GM23338 (cell line): Measurements from ENCODE around the gene WDR35. TPM values are rescaled to one million over a fixed set of nuclear protein-coding genes. Genes with fewer than 3 reads are reported as not detected.

Experiments used
- ATAC-seq: fragments of 200-7000 bp; cut with Tn5 transposase; 3 replicates; pipeline ENCODE4 v1.9.1; 2020
- DNase-seq: peaks from one replicate; pipeline ENCODE4 v3.0.0-alpha.2; 2015; ENCODE audit warnings: low spot score
- H2AFZ ChIP-seq: fragments of 200-600 bp; sonication (generic); 2 replicates; pipeline ENCODE4 v1.8.0; 2016; ENCODE audit warnings: antibody characterized with exemption, mild to moderate bottlenecking, moderate library complexity
- H3F3A ChIP-seq: fragments of 200-600 bp; sonication (generic); replicated peaks from 2 replicates; pipeline ENCODE4 v1.8.0; 2017; ENCODE audit warnings: antibody characterized with exemption, mixed run types, low read depth
- H3K27ac ChIP-seq: fragments of 200-600 bp; sonication (generic); 2 replicates; pipeline ENCODE4 v1.6.1; 2016; ENCODE audit warnings: low read depth
- H3K27me3 ChIP-seq: fragments of 200-600 bp; sonication (generic); 2 replicates; pipeline ENCODE4 v1.8.0; 2016; ENCODE audit warnings: mild to moderate bottlenecking, mixed run types, moderate library complexity; ENCODE audit not compliant: insufficient read depth
- H3K36me3 ChIP-seq: fragments of 200-600 bp; sonication (generic); 2 replicates; pipeline ENCODE4 v1.8.0; 2016; ENCODE audit warnings: mild to moderate bottlenecking; ENCODE audit not compliant: insufficient read depth
- H3K4me1 ChIP-seq: fragments of 200-600 bp; sonication (generic); 2 replicates; pipeline ENCODE4 v1.8.0; 2016; ENCODE audit warnings: mild to moderate bottlenecking, moderate library complexity; ENCODE audit not compliant: insufficient read depth
- H3K4me2 ChIP-seq: fragments of 200-600 bp; sonication (generic); 2 replicates; pipeline ENCODE4 v1.7.1; 2017; ENCODE audit warnings: mixed run types
- H3K4me3 ChIP-seq: fragments of 200-600 bp; sonication (generic); 2 replicates; pipeline ENCODE4 v1.6.1; 2016; ENCODE audit warnings: mixed run types
- H3K79me2 ChIP-seq: fragments of 200-600 bp; sonication (generic); replicated peaks from 2 replicates; pipeline ENCODE4 v1.8.0; 2017; ENCODE audit warnings: mild to moderate bottlenecking; ENCODE audit not compliant: insufficient read depth
- H3K9me2 ChIP-seq: fragments of 200-600 bp; sonication (generic); 2 replicates; pipeline ENCODE4 v1.8.0; 2017; ENCODE audit not compliant: insufficient read depth
- H4K20me1 ChIP-seq: fragments of 200-600 bp; sonication (generic); replicated peaks from 2 replicates; pipeline ENCODE4 v1.8.0; 2017; ENCODE audit warnings: mild to moderate bottlenecking; ENCODE audit not compliant: insufficient read depth
- H3K27ac Mint-ChIP-seq: 2 replicates; pipeline ENCODE4 v1.8.0; 2020; ENCODE audit warnings: inconsistent platforms, mild to moderate bottlenecking, moderate library complexity, mixed read lengths
- H3K27me3 Mint-ChIP-seq: 3 replicates; pipeline ENCODE4 v1.8.0; 2022; ENCODE audit warnings: low read depth, mild to moderate bottlenecking, moderate library complexity, mixed read lengths, inconsistent platforms; ENCODE audit not compliant: insufficient read depth, poor library complexity
- H3K36me3 Mint-ChIP-seq: 3 replicates; pipeline ENCODE4 v1.8.0; 2021; ENCODE audit warnings: low read depth, mild to moderate bottlenecking, inconsistent platforms, moderate library complexity, mixed read lengths
- H3K4me1 Mint-ChIP-seq: 3 replicates; pipeline ENCODE4 v1.8.0; 2020; ENCODE audit warnings: mild to moderate bottlenecking, inconsistent platforms, mixed read lengths
- H3K4me3 Mint-ChIP-seq: 3 replicates; pipeline ENCODE4 v1.8.0; 2021; ENCODE audit warnings: moderate library complexity, mild to moderate bottlenecking, inconsistent platforms, mixed read lengths
- H3K9me3 Mint-ChIP-seq: 3 replicates; pipeline ENCODE4 v1.8.0; 2020; ENCODE audit warnings: moderate library complexity, mild to moderate bottlenecking, inconsistent platforms, mixed read lengths
- CREB1 ChIP-seq: fragments of 250-450 bp; sonication (Bioruptor Pico); IDR thresholded peaks from 2 replicates; pipeline ENCODE4 v1.5.0; 2020; ENCODE audit warnings: low read depth, mild to moderate bottlenecking, moderate library complexity
- ETS1 ChIP-seq: IDR thresholded peaks from 2 replicates; pipeline ENCODE4 v1.6.1; 2016; ENCODE audit warnings: antibody characterized with exemption
- EZH2 ChIP-seq: fragments of 200-600 bp; sonication (generic); IDR thresholded peaks from one replicate; pipeline ENCODE4 v1.8.0; 2017; ENCODE audit warnings: antibody characterized with exemption, mild to moderate bottlenecking, low read depth; ENCODE audit not compliant: unreplicated experiment
- JUNB ChIP-seq: IDR thresholded peaks from one replicate; pipeline ENCODE4 v1.6.1; 2016; ENCODE audit warnings: antibody characterized with exemption; ENCODE audit not compliant: unreplicated experiment
- NANOG ChIP-seq: IDR thresholded peaks from 2 replicates; pipeline ENCODE4 v1.6.1; 2016; ENCODE audit warnings: antibody characterized with exemption, borderline replicate concordance
- ZNF114 ChIP-seq: fragments of 250-450 bp; sonication (Bioruptor Pico); IDR thresholded peaks from 2 replicates; pipeline ENCODE4 v1.5.0; 2020; ENCODE audit warnings: mild to moderate bottlenecking, moderate library complexity
- ZNF331 ChIP-seq: fragments of 250-450 bp; sonication (Bioruptor Pico); IDR thresholded peaks from 2 replicates; pipeline ENCODE4 v1.5.0; 2020; ENCODE audit warnings: low read depth, mild to moderate bottlenecking, moderate library complexity
- polyA plus RNA-seq: library from polyadenylated mRNA; unstranded; fragments of >200 nt; fragmentation: Nextera tagmentation; extraction: Ambion mirVana; gene quantifications from 2 replicates; pipeline ENCODE4 v1.2.1, GENCODE V29; 2016
- total RNA-seq: library from RNA; depleted of rRNA; stranded (reverse); fragments of >200 nt; shearing (Covaris generic); gene quantifications from 2 replicates; pipeline ENCODE4 v1.2.3, GENCODE V29; 2014
- TF ChIP-seq, protein P1 (sequence below): IDR thresholded peaks from one replicate; pipeline ENCODE4 v1.6.1; 2018; ENCODE audit warnings: antibody characterized with exemption; ENCODE audit not compliant: unreplicated experiment

The WDR35 gene
- total and polyA plus RNA-seq, 2 experiments from 2014 or later, result 5.3 to 20.0 TPM

- TF ChIP-seq, protein P1, sequence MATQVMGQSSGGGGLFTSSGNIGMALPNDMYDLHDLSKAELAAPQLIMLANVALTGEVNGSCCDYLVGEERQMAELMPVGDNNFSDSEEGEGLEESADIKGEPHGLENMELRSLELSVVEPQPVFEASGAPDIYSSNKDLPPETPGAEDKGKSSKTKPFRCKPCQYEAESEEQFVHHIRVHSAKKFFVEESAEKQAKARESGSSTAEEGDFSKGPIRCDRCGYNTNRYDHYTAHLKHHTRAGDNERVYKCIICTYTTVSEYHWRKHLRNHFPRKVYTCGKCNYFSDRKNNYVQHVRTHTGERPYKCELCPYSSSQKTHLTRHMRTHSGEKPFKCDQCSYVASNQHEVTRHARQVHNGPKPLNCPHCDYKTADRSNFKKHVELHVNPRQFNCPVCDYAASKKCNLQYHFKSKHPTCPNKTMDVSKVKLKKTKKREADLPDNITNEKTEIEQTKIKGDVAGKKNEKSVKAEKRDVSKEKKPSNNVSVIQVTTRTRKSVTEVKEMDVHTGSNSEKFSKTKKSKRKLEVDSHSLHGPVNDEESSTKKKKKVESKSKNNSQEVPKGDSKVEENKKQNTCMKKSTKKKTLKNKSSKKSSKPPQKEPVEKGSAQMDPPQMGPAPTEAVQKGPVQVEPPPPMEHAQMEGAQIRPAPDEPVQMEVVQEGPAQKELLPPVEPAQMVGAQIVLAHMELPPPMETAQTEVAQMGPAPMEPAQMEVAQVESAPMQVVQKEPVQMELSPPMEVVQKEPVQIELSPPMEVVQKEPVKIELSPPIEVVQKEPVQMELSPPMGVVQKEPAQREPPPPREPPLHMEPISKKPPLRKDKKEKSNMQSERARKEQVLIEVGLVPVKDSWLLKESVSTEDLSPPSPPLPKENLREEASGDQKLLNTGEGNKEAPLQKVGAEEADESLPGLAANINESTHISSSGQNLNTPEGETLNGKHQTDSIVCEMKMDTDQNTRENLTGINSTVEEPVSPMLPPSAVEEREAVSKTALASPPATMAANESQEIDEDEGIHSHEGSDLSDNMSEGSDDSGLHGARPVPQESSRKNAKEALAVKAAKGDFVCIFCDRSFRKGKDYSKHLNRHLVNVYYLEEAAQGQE, result no peak
- no peak for TF ChIP-seq EZH2
- no peak for TF ChIP-seq ZNF331 (CRISPR knock-in tag)
- TF ChIP-seq CREB1 (CRISPR knock-in tag), result no peak
- no peak for TF ChIP-seq ZNF114 (CRISPR knock-in tag)
- no peak overlapping the region for H3K27ac Mint-ChIP-seq
These were observed 10.0 kb downstream of the WDR35 start for GRCh38 chr2:19979932-19980331.

DNA sequence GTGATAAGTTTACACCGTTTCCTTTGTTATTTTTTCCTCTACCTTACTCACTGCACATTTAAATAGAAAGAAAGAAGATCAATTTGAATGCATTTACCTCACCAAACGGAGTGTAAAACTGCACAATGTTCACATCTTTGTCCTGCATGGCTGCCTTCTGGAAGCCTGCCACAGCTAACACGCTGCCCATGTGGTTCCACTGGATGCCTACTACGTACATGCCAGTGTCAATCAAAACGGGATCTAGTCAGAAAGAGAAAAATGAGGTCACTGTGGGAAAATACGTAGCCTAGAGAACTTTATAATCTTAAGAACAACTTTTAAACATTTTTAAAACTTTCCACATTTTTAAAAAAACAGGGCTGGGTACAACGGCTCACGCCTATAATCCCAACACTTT is 16.4 kb downstream of the WDR35 start:
- H3K4me2 ChIP-seq, result no peak overlapping the region
- H3K27me3 Mint-ChIP-seq, result no peaks in the 10 kb centered on the region
- no peaks in the 10 kb centered on the region for H3K9me3 Mint-ChIP-seq
- no peak overlapping the region for H3K27ac Mint-ChIP-seq
- H3K4me3 Mint-ChIP-seq, result no peak overlapping the region
- no peaks in the 10 kb centered on the region for H3K27me3 ChIP-seq
- no peaks in the 10 kb centered on the region for H4K20me1 ChIP-seq
- no peak overlapping the region for H3K4me3 ChIP-seq
- no peak overlapping the region for H2AFZ ChIP-seq
- no peaks in the 10 kb centered on the region for H3K9me2 ChIP-seq
- no peaks in the 10 kb centered on the region for H3K4me1 Mint-ChIP-seq
- H3K36me3 Mint-ChIP-seq, result peaks cover 36% of the 10 kb centered on the region
- H3K36me3 ChIP-seq, result peaks cover 27% of the 10 kb centered on the region
- H3K79me2 ChIP-seq, result no peaks in the 10 kb centered on the region
- H3F3A ChIP-seq, result no peaks in the 10 kb centered on the region
- no peak for ATAC-seq
- H3K27ac ChIP-seq, result no peak overlapping the region
- H3K4me1 ChIP-seq, result no peaks in the 10 kb centered on the region
- no peak for DNase-seq
- TF ChIP-seq CREB1 (CRISPR knock-in tag) (no peak), ETS1 (no peak), ZNF331 (CRISPR knock-in tag) (no peak), NANOG (no peak), JUNB (no peak)
- TF ChIP-seq, protein P1, result no peak

More at GRCh38 chr2:19979932-19980331, 10.0 kb downstream of the WDR35 start:
- H3K9me2 ChIP-seq, result no peaks in the 10 kb centered on the region
- no peaks in the 10 kb centered on the region for H3K4me1 Mint-ChIP-seq
- no peak overlapping the region for H3K27ac ChIP-seq
- H2AFZ ChIP-seq, result no peak overlapping the region
- no peaks in the 10 kb centered on the region for H3K4me1 ChIP-seq
- H3K27me3 Mint-ChIP-seq, result no peaks in the 10 kb centered on the region
- ATAC-seq (no peak), DNase-seq (no peak)
- H3F3A ChIP-seq, result no peaks in the 10 kb centered on the region
- H3K4me3 ChIP-seq, result no peak overlapping the region
- H3K79me2 ChIP-seq, result peaks cover 20% of the 10 kb centered on the region
- H3K4me3 Mint-ChIP-seq, result no peak overlapping the region
- peaks cover 15% of the 10 kb centered on the region; the same call in 1 of the 2 replicates for H3K36me3 ChIP-seq
- no peaks in the 10 kb centered on the region for H3K27me3 ChIP-seq
- peaks cover 19% of the 10 kb centered on the region for H3K36me3 Mint-ChIP-seq
- H3K4me2 ChIP-seq, result no peak overlapping the region
- H3K9me3 Mint-ChIP-seq, result no peaks in the 10 kb centered on the region
- H4K20me1 ChIP-seq, result no peaks in the 10 kb centered on the region
